Mesothelial cell of epicardium (in vitro differentiated cells): Measurements from ENCODE around the gene GALNT2. TPM values are rescaled to one million over a fixed set of nuclear protein-coding genes. Genes with fewer than 3 reads are reported as not detected.

Experiments used
- DNase-seq, 2 experiments: peaks; one replicate each; pipeline ENCODE4 v3.0.0; 2021; ENCODE audit warnings: low spot score in 2 of 2; ENCODE audit not compliant: unreplicated experiment in 2 of 2
- H3K27ac Mint-ChIP-seq: 2 replicates; pipeline ENCODE4 v1.8.0; 2021; ENCODE audit warnings: mixed read lengths
- H3K27me3 Mint-ChIP-seq: 2 replicates; pipeline ENCODE4 v1.8.0; 2021; ENCODE audit warnings: low read depth, mixed read lengths
- H3K36me3 Mint-ChIP-seq: 2 replicates; pipeline ENCODE4 v1.8.0; 2021; ENCODE audit warnings: mixed read lengths
- H3K4me1 Mint-ChIP-seq: 2 replicates; pipeline ENCODE4 v1.8.0; 2021; ENCODE audit warnings: mixed read lengths
- H3K4me3 Mint-ChIP-seq: 2 replicates; pipeline ENCODE4 v1.8.0; 2021; ENCODE audit warnings: mild to moderate bottlenecking, moderate library complexity, mixed read lengths
- H3K9me3 Mint-ChIP-seq: 2 replicates; pipeline ENCODE4 v1.8.0; 2021; ENCODE audit warnings: mixed read lengths
- CTCF ChIP-seq: fragments of 200-600 bp; sonication (generic); IDR thresholded peaks from one replicate; pipeline ENCODE4 v1.5.0; 2021; ENCODE audit warnings: antibody characterized with exemption; ENCODE audit not compliant: unreplicated experiment
- total RNA-seq: library from RNA; stranded (reverse); gene quantifications from 3 replicates; pipeline ENCODE4 v1.2.1, GENCODE V29; 2021

GALNT2 gene
- total RNA-seq, 1 donor from 2014 or later, result 48.3 TPM

- peak in 1 of 2 experiments; percentile 25 for DNase-seq
- no peak for TF ChIP-seq CTCF
- Mint-ChIP-seq H3K27me3 (no peaks in the 10 kb centered on the region), H3K4me1 (peaks cover 9% of the 10 kb centered on the region), H3K4me3 (no peak overlapping the region), H3K27ac (no peak overlapping the region), H3K36me3 (peaks cover 6% of the 10 kb centered on the region), H3K9me3 (no peaks in the 10 kb centered on the region)
These were observed 210.4 kb downstream of the GALNT2 start for GRCh38 chr1:230277201-230278025.

- H3K27ac Mint-ChIP-seq, result no peak overlapping the region
- DNase-seq, result no peak
- no peak for TF ChIP-seq CTCF
- peaks cover 9% of the 10 kb centered on the region for H3K4me1 Mint-ChIP-seq
- H3K9me3 Mint-ChIP-seq, result no peaks in the 10 kb centered on the region
- peaks cover 6% of the 10 kb centered on the region for H3K36me3 Mint-ChIP-seq
- H3K4me3 Mint-ChIP-seq, result no peak overlapping the region
- no peaks in the 10 kb centered on the region for H3K27me3 Mint-ChIP-seq
These were observed 211.3 kb downstream of the GALNT2 start for GRCh38 chr1:230278376-230278775.

DNA sequence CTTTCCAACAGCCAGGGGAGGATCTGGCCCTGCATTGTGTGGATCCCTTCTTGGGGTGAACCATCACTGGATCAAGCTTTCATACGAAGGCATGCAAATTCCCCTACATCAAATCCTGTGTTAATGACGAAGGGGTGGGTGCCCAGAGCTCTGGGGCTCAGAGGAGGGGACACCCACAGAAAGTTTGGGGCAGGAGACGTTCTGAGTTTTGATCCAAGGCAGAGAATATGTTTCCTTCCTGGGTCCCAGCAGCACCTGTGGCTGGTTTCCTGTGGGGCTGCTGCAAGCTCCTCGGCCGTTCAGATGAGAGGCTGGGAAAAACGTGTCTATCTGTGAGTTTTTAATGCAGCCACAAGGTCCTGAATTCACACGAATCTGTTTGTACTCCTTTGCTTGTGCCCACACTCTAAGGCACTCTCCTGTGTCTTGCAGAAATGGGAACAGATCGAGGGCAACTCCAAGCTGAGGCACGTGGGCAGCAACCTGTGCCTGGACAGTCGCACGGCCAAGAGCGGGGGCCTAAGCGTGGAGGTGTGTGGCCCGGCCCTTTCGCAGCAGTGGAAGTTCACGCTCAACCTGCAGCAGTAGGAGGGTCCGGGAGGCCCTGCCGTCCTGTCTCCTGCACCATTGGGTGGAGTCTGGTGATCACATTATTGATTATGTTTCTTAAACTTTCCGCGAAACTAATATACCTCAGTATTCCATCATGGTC, 212.0 kb downstream of the GALNT2 start:
- H3K9me3 Mint-ChIP-seq, result no peaks in the 10 kb centered on the region
- H3K27ac Mint-ChIP-seq, result no peak overlapping the region
- no peaks in the 10 kb centered on the region for H3K27me3 Mint-ChIP-seq
- H3K4me3 Mint-ChIP-seq, result no peak overlapping the region
- H3K36me3 Mint-ChIP-seq, result peaks cover 6% of the 10 kb centered on the region
- peak in 1 of 2 experiments; percentile 34 for DNase-seq
- TF ChIP-seq CTCF, result no peak
- peaks cover 9% of the 10 kb centered on the region for H3K4me1 Mint-ChIP-seq

DNA sequence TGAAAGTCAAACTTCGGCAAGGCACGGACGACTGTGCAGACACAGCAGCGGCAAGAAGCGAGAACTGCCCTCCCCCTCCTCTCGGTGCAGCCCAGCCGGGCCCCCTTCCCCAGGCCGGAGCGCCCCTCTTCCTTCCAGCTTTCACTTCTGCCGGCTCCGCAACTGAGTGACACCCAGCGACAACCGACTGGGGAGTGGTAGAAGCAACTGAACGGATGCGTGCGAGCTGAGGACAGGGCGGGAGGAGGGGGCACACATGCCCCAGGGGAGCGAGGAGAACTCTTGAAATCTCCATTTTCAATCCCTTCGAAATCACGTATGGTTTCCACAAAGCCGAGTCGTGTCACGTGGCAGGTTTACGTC, 212.5 kb downstream of the GALNT2 start:
- Mint-ChIP-seq H3K9me3 (no peaks in the 10 kb centered on the region), H3K36me3 (peaks cover 6% of the 10 kb centered on the region), H3K27ac (no peak overlapping the region), H3K4me1 (peaks cover 9% of the 10 kb centered on the region), H3K4me3 (no peak overlapping the region), H3K27me3 (no peaks in the 10 kb centered on the region)
- DNase-seq, result peak in 1 of 2 experiments; percentile 33
- no peak for TF ChIP-seq CTCF

- Mint-ChIP-seq H3K4me3 (no peak overlapping the region), H3K4me1 (peaks cover 9% of the 10 kb centered on the region)
These were observed 213.2 kb downstream of the GALNT2 start for GRCh38 chr1:230280054-230280795.

More at GRCh38 chr1:230280054-230280795, 213.2 kb downstream of the GALNT2 start:
- Mint-ChIP-seq H3K27ac (no peak overlapping the region), H3K9me3 (no peaks in the 10 kb centered on the region), H3K27me3 (no peaks in the 10 kb centered on the region), H3K36me3 (peaks cover 6% of the 10 kb centered on the region)
- TF ChIP-seq CTCF, result no peak
- no peak for DNase-seq
